ENCODE results near the gene TTL.
A peak's percentile ranks its signal among the peaks of the same experiment; 100 is the strongest.
"Not testable (repeated sequence)": the region's sequence is repeated elsewhere in the genome, so short reads cannot be mapped to it uniquely, and the experiment has no call there.

The TTL gene

DNA sequence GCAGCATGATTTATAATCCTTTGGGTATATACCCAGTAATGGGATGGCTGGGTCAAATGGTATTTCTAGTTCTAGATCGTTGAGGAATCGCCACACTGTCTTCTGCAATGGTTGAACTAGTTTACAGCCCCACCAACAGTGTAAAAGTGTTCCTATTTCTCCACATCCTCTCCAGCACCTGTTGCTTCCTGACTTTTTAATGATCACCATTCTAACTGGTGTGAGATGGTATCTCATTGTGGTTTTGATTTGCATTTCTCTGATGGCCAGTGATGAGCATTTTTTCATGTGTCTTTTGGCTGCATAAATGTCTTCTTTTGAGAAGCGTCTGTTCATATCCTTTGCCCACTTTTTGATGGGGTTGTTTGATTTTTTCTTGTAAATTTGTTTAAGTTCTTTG lies 42.3 kb downstream of the TTL start:
- DNase-seq: not testable (repeated sequence)

DNA sequence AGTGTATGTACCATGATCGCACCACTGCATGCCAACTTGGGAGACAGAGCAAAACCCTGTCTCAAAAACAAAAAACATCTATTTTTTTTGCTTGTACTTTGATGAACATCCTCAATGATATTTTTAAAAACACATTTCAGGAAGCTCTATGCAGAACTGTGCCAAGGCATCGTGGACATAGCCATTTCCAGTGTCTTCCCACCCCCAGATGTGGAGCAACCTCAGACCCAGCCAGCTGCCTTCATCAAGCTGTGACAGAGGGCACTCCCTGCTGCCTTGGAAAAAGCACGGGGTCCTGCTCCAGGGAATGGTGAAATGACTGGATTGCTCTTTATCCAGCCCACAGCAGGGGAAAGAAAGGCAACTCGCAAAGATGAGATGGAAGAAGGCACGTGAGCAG lies 46.6 kb downstream of the TTL start:
- DNase-seq: no peak

DNA sequence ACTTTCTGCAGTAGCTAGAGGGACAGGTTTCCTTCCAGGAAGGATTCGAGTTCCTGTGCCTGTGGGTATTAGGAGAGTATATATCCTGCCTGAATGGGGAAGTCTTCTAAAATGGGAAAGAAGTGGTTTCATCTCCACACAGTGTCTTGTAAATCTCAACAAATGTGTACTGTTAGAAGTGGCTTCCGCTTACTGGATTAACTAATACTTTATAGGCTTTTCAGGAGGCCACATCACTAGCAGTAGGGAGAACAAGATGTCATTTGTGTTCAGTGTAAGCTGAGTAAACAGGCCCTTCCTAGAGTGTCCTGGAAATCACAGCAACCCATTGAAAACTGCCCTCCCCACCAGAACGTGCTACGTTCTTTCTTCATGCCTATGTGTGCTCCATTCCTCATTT lies 47.8 kb downstream of the TTL start:
- no peak for DNase-seq

DNA sequence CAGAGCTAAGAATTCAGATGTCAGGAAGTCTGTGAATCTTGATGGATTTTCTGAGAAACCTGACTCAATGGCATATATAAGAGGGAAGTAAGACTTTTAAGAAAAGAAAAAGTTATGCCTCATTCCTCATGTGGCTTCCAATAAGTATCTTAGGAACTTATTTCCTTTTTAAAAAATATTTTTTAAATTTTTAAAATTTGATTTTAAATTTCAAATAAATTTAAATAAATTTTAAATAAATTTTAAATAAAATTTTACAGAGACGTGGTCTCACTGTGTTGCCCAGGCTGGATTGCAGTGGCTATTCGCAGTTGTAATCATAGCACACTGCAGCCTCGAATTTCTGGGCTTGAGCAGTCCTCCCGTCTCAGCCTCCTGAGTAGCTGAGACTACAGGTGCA lies 48.8 kb downstream of the TTL start:
- DNase-seq: no peak

DNA sequence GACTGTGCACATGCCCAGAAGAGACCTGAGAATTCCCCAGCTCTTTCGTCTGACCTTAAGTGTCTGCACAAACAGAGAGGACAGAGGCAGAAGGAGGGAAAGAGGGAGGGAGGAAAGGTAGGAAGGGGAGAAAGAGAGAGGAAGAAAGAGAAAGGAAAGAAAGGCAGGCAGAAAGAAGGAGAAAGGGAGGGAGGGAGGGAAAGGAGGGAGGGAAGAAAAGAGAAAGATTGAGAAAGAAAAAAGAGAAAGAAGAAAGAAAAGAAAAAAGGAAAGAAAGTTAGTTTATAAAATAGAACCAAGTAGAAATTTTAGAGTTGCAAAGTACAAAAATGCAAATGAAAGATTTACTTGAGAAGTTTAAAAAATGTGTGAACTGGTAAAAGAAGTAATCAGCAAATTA lies 52.9 kb downstream of the TTL start:
- no peak for DNase-seq

DNA sequence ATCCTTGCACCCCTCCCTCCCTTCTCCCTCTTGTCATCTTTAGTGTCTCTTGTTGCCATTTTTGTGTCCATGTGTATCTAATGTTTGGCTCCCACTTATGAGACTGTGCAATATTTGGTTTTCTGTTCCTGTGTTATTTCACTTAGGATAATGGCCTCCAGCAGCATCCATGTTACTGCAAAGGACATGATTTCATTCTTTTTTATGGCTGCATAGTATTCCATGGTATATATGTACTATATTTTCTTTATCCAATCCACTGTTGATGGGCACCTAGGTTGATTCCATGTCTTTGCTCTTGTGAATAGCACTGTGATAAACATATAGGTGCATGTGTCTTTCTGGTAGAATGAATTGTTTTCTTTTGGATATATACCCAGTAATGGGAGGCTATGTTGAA lies 54.7 kb downstream of the TTL start:
- not testable (repeated sequence) for DNase-seq

DNA sequence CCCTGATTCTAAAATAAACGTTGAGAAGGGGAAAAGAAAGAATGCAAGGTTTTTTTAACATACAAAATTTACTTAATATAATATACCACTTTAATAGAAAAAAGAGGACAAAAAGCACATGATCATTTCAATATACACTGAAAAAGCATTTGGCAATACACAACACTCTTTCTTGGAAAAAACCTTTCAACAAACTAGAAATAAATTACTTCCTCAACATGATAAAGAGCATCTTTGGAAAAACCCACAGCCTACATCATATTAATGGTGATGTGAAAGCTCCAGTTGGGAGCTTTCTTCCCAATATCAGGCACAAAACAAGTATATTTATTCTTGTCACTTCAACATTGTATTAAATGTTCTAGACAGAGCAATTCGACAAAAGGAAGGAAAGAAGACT lies 57.4 kb downstream of the TTL start:
- no peak for DNase-seq

DNA sequence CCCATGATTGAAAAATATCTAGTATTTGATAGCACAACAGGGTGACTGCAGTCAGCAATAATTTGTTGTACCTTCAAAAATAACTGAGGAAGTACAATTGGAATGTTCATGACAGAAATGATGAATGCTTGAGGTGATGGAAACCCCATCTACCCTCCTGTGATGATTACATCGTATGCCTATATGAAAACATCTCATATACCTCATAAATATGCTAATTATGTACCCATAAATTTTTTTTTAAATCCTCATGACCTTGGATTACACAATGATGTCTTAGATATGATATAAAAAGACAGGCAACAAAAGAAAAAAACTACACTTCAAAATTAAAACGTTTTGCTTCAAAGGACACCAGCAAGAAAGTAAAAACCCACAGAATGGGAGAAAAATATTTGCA lies 59.0 kb downstream of the TTL start:
- no peak for DNase-seq

DNA sequence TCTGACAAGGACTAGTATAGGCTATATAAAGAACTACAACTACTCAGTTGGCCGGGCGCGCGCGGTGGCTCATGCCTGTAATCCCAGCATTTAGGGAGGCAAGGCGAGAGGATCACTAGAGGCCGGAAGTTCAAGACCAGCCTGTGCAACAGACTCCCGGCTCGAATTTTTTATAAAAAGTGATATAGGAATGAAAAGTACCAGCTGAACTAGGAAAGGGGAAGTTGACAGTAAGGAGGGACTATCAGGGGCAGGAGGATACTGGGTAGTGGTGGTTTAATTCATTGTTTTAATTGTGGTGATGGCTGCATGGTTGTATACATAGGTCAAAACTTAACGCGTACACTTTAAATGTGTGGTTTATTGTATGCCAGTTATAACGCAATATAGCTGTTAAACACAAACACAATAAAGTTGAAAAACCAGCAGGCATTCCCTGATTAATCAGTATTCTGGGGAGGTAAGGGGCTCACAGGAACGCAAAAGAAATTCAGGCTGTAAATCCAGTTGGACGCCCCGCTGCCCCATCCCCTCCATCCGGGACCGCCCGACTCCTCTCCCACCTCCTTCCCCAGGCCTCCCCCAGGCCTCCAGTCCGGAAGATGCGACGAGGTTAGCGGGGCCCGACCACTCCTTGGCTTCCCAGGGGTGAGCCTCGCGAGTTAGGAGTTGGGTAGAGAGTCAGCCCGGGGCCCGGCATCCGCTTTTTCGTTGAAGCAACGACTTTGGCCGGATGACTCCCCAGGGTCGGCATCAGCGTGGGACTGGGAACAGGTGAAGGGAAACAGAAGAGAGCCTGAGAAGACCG lies 59.6 kb downstream of the TTL start:
- peak; percentile 64 for DNase-seq

DNA sequence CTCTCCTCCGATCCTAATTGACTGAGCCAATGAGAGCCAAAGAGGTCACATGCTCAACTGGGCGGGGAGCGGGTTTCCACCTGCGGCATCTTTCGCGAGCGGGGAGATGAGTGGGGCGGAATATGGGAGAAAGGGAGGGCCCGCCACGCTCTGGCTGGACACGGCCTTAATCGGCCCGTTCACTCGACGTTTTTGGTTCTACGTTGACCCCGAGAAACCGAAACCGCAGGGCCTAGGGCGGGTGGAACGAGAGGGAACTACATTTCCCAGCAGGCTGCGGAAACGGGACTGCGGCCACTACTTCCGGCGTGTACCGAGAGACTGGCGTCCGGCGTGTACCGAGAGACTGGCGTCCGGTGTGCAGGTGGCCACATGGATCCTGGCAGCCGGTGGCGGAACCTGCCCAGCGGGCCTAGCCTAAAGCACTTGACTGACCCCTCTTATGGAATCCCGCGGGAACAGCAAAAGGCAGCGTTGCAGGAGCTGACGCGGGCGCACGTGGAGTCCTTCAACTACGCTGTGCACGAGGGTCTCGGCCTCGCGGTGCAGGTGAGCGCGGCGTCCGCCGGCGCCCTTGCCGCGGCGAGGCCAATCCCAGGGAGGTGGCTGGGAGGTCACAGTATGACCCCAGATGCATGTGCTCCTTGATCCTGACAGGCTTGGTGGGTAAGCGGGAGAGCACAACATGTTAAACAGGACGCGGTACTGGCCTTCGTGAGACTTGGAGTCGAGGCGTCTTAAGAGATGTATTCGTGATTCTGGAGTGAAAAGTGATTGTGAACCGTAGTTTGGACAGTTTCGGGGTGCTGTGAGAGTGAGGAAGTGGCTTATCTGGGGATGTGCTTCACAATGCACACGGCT lies 60.4 kb downstream of the TTL start, which contains the start of gene POLR1B:
TSS of gene POLR1B (plus strand) at position 343 of the 861 bp plus-strand sequence. CDS start at position 373, 30 bp downstream.
- peak; percentile 72 for DNase-seq

DNA sequence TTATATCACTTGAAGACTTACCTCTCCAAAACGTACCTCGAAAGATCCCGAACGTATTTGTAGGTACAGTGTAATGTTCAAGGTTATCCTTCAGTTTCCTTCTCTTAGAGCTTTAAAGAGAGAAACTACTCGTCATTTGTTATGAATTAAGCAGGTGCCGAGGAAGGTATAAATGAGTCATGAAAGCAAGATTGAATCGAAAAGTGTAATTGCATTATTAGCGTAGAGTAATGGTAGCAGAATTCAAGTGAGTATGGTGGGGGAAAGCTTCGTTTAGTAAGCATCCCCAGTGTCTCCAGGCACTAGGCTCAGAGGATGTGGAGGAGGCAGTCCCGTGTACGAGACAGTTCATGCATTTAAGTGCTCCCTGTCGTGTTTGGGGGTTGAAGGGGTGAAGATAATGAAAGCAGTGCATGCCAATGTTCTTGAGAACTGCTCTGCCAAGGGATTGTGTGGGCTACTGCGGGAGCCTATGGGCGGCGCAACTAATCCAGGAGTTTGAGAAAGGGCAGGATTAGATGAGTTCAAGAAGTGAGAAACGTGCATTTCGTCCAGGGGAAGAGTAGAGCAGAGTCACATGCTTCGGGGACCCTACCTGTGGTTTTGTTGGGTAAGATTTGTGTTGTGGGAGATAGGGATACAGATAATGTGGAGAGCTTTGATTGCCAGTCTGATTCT lies 61.2 kb downstream of the TTL start:
- no peak for DNase-seq

DNA sequence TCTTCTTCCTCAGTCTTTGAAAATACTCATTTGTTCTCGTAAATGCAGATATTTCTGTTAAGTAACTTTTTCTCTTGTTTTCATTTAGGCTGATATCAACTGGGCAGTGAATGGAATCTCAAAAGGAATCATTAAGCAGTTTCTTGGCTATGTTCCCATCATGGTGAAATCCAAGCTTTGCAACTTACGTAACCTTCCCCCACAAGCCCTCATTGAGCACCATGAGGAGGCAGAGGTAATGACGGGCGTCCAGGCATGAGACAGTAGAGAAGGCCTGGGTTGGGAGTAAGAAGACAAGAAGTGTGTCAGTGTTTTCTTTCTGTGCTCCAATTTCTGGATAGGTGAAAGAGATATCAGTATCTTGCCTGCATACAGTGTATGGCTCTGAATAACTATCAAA lies 65.4 kb downstream of the TTL start:
- DNase-seq: no peak

DNA sequence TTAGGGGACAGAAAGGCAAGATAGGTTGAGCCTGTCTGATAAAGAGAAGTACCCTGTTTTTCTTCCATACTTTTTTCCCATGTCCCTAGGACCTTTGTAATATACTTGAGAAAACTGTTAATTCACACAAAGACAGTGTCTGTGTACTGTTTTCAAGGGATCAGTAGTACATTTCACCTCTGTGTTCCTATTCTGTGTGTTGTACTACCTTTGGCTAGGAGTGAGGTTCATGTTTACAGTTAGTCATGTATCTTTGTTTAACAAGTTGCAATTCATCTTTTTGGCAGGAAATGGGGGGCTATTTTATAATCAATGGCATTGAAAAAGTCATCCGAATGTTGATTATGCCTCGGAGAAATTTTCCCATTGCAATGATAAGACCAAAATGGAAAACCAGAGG lies 67.0 kb downstream of the TTL start:
- DNase-seq: no peak

DNA sequence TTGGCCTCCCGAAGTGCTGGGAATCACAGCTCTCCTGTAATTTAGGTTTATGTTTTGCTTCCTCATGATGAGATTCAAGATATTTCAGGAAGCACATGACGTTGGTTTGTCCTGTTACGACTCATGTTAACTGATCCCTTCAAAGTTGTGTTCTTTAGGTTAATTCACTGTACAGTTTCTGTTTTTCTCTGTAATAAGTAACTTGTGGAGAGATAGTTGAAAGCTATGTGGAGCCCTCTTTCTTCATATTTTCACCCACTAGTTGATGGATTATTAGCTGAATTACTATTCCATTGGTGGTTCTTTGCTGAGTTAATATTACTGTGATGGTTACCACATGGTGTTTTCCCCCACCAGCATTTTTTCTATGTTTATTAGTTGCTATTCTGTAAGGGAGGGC lies 84.1 kb downstream of the TTL start:
- no peak for DNase-seq

DNA sequence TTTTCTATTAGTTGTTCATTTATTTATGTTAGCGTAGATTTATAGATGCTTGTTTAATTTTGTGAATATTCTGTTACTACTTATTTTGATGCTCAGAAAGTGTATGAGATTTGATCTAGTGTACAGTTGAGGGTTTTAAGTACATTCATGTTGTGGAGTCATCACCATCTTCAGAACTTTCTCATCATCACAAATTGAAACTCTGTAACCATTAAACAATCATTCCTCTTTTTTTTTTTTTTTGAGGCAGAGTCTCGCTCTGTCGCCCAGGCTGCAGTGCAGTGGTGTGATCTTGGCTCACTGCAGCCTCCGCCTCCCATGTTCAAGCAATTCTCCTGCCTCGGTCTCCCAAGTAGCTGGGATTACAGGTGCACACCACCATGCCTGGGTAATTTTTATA lies 84.6 kb downstream of the TTL start:
- DNase-seq: not testable (repeated sequence)

DNA sequence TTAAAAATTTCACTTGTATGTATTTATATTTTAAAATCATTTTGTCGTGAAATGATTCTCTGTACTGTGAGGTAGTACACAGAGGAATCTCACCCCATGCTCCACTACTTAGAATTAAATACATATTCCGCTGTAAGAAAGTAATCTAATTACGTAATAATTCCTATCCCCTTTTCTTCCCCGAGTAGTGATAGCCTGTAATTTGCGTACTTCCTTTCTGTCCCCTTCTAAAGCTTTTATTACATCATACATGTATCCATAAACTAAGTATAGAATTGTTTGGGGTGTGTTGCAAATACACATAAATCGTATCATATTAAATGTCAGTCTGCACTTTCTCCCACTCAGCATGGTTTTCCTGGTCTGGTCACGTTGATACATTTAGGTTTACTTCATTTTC lies 90.0 kb downstream of the TTL start:
- no peak for DNase-seq

DNA sequence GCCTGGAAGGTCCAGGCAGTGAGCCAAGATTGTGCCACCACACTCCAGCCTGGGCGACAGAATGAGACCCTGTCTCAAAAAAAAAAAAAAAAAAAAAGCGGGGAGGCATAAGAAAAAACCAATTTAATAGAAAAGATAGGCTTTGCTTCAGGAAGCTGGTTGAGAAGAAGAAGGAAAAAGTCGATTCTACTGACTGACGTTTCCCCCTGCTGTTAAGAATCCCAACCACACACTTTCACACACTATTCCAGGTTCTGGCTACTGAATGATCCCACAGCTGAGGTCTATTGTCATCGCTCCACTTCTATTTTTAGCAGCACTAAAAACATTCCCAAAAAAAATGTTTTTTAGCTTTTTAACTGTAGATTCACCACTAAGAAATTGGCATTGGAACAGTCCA lies 95.8 kb downstream of the TTL start:
- DNase-seq: no peak

DNA sequence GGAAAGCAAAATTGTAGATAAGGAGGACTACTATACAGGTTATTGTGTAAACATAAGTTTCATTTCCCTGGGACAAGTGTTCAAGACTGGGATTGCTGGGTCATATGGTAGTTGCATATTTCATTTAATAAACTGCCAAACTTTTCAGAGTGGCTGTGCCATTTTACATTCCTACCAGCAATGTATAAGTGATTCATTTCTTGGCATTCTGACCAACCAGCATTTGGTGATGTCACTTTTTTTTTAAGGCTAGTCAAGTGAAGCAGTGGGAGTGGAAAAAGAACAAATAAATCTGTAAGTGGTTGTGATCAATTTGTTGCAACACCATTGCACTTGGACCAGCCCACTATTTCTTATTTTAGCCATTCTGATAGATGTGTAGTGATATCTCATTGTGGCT lies 97.3 kb downstream of the TTL start:
- no peak for DNase-seq

DNA sequence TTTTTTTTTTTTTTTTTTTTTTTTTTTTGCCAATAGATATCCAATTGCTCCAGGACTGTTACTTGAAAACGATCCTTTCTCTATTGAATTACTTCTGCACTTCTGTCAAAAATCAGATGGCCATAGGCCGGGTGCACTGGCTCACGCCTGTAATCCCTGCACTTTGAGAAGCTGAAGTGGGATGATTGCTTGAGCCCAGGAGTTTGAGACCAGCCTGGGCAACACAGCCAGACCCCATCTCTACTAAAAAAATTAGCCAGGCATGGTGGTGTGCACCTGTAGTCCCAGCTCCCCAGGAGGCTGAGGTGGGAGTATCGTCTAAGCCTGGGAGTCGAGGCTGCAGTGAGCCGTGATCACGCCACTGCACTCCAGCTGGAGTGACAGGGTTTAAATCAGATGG lies 98.1 kb downstream of the TTL start:
- no peak for DNase-seq

DNA sequence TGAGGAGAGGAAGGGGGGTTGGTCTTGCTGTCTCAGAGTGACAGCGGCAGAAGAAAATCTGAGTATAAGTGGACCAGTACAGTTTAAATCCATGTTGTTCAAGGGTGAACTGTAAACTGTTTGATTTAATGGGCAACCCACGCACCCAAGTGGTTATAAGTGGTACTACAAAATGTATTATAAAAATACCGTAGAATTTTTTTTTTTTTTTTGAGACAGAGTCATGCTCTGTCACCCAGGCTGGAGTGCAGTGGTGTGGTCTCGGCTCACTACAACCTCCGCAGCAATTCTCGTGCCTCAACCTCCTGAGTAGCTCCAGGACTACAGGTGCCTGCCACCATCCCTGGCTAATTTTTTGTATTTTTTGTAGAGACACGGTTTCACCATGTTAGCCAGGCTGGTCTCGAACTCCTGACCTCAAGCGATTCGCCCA lies 100.4 kb downstream of the TTL start:
- peak; percentile 21 for DNase-seq

DNA sequence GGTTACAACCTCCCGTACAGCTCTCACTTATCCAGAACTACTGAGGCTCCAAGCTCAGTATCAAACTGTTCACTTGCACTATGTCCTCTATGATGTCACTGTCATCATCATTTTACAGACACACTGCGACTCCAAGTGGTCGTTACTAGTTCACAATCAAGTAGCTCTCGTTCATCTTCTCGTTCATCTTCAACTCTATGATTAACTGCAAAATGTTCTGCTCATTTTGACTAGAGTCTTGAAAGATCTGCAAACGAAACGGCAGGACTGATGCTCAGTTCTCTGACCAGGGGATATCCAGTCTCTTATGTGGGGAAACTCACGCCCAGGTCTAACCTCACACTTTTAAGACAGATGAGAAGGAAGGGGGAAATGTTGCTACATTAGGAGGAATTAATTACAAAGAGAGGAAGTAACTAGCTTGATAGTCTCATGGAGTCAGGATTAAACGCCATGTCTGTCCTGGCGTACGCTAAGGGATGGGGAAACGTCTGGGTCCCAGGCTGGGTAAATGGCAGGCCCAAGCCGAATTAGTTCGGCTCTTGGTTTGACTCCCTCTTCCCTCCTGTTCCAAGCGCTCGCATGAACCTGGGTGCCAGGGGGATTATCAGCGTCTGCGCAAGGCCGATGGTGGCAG lies 101.7 kb downstream of the TTL start:
- DNase-seq: no peak

DNA sequence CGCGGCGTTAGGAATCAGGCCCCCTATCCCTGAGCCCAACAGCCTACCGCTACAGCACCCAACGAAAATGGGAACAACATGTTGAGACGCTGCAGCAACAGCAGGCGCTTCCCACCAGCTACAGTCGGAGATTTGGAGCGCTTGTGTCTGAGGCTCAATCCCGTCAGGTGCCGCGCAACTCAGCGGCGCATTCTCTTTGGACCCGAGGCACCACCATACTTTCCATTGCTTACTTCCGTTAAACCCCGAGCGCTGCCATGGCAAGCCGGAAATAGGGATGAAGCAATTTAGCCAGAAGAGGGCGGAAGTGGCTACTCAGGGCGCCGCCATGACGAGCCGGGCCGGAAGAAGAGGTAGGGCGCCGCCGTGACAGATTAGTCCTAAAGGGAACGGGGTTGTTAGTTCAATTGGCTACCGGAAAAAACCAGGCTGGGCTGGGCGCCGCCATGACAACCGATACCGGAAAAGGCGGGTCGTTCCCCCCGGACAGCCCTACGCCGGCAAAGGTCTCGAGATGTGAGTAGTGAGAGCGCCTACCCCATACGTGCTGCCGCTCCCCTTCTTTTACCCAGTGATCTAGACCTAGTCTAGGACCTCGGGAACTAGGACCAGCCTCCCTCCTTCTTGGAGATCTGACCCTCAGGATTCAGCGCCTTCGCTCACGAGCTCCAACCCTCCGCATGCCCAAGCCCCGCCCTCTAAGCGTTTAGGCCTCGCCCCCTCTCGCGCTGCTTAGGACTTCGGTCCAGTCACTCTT lies 102.4 kb downstream of the TTL start, which contains the start of gene CHCHD5:
TSS of gene CHCHD5 (plus strand) at position 476 of the 757 bp plus-strand sequence. CDS start at position 515, 39 bp downstream.
- DNase-seq: peak; percentile 90
